Measurements from ENCODE around the gene SLC16A8. TPM values are rescaled to one million over a fixed set of nuclear protein-coding genes. Genes with fewer than 3 reads are reported as not detected.

Gene SLC16A8
- total RNA-seq, 1 donor from 2014 or later: 0.26 TPM

GRCh38 chr22:38086001-38086845 lies 2.2 kb upstream of the SLC16A8 start:
- TF ChIP-seq CTCF (conservative IDR thresholded peaks at IDR 0.05): no peak
- peaks cover 4% of the 10 kb centered on the region for H3K27me3 Mint-ChIP-seq (ENCODE audit: low read depth)
- H3K9me3 Mint-ChIP-seq: no peaks in the 10 kb centered on the region
- no peak overlapping the region for H3K27ac Mint-ChIP-seq (ENCODE audit: unreplicated experiment)
- H3K4me1 Mint-ChIP-seq: peaks cover 24% of the 10 kb centered on the region
- H3K4me3 Mint-ChIP-seq: no peak overlapping the region
- H3K36me3 Mint-ChIP-seq (ENCODE audit: low read depth): no peaks in the 10 kb centered on the region
- no peak for DNase-seq (ENCODE audit: low read depth, low spot score)

GRCh38 chr22:38085501-38085900 lies 1.5 kb upstream of the SLC16A8 start:
- DNase-seq (ENCODE audit: low read depth, low spot score): no peak
- Mint-ChIP-seq H3K4me1 (peaks cover 22% of the 10 kb centered on the region), H3K27ac (ENCODE audit: unreplicated experiment) (no peak overlapping the region), H3K36me3 (ENCODE audit: low read depth) (no peaks in the 10 kb centered on the region), H3K9me3 (no peaks in the 10 kb centered on the region), H3K4me3 (no peak overlapping the region), H3K27me3 (ENCODE audit: low read depth) (peaks cover 4% of the 10 kb centered on the region)
- no peak for TF ChIP-seq CTCF (conservative IDR thresholded peaks at IDR 0.05)

GRCh38 chr22:38085056-38085455 lies 1.1 kb upstream of the SLC16A8 start:
- Mint-ChIP-seq H3K4me3 (no peak overlapping the region), H3K4me1 (peaks cover 19% of the 10 kb centered on the region), H3K36me3 (ENCODE audit: low read depth) (no peaks in the 10 kb centered on the region), H3K9me3 (no peaks in the 10 kb centered on the region), H3K27ac (ENCODE audit: unreplicated experiment) (no peak overlapping the region), H3K27me3 (ENCODE audit: low read depth) (peaks cover 4% of the 10 kb centered on the region)
- DNase-seq (ENCODE audit: low read depth, low spot score): no peak
- TF ChIP-seq CTCF (conservative IDR thresholded peaks at IDR 0.05): no peak

GRCh38 chr22:38082986-38083710 lies 836 bp downstream of the SLC16A8 start:
- Mint-ChIP-seq H3K27me3 (ENCODE audit: low read depth) (peaks cover 8% of the 10 kb centered on the region), H3K36me3 (ENCODE audit: low read depth) (no peaks in the 10 kb centered on the region), H3K27ac (ENCODE audit: unreplicated experiment) (no peak overlapping the region), H3K9me3 (no peaks in the 10 kb centered on the region), H3K4me1 (peaks cover 19% of the 10 kb centered on the region), H3K4me3 (no peak overlapping the region)
- TF ChIP-seq CTCF (conservative IDR thresholded peaks at IDR 0.05): no peak
- no peak for DNase-seq (ENCODE audit: low read depth, low spot score)

GRCh38 chr22:38081941-38082828 lies 1.8 kb downstream of the SLC16A8 start:
- no peak for TF ChIP-seq CTCF (conservative IDR thresholded peaks at IDR 0.05)
- no peaks in the 10 kb centered on the region for H3K36me3 Mint-ChIP-seq (ENCODE audit: low read depth)
- DNase-seq (ENCODE audit: low read depth, low spot score): no peak
- H3K27ac Mint-ChIP-seq (ENCODE audit: unreplicated experiment): no peak overlapping the region
- H3K27me3 Mint-ChIP-seq (ENCODE audit: low read depth): peaks cover 8% of the 10 kb centered on the region
- peaks cover 17% of the 10 kb centered on the region for H3K4me1 Mint-ChIP-seq
- H3K9me3 Mint-ChIP-seq: no peaks in the 10 kb centered on the region
- no peak overlapping the region for H3K4me3 Mint-ChIP-seq

All from neural crest cell (in vitro differentiated cells).